Measurements from ENCODE around the gene PRX. TPM values are rescaled to one million over a fixed set of nuclear protein-coding genes. Genes with fewer than 3 reads are reported as not detected.
A peak's percentile ranks its signal among the peaks of the same experiment; 100 is the strongest.

PRX gene
- total and polyA plus RNA-seq, 2 experiments from 2014 or later = 4.2 TPM

DNA sequence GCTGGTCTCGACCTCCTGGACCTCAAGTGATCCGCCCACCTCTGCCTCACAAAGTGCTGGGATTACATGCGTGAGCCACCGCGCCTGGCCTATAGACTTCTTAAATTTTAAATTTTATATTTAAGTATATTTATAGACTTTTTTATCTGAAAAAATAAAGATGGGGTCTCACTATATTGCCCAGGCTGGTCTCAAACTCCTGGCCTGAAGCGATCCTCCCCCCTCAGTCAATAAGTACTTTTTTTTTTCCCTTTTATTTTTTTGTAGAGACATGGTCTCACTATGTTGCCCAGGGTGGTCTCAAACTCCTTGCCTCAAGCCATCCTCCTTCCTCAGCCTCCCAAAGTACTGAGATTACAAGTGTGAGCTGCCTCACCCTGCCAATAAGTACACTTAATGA lies 10.8 kb upstream of the PRX start (continued):
- no peak for TF ChIP-seq ZNF114 (CRISPR knock-in tag; IDR thresholded peaks at IDR 0.05)
- TF ChIP-seq JUNB (IDR thresholded peaks at IDR 0.05; ENCODE audit: unreplicated experiment) = no peak
- no peak for TF ChIP-seq ZNF331 (CRISPR knock-in tag; IDR thresholded peaks at IDR 0.05; ENCODE audit: low read depth)
- TF ChIP-seq POLR2AphosphoS5 (IDR thresholded peaks at IDR 0.05; ENCODE audit: low read depth) = no peak
- TF ChIP-seq CREB1 (CRISPR knock-in tag; IDR thresholded peaks at IDR 0.05; ENCODE audit: low read depth) = no peak
- TF ChIP-seq, protein P1, sequence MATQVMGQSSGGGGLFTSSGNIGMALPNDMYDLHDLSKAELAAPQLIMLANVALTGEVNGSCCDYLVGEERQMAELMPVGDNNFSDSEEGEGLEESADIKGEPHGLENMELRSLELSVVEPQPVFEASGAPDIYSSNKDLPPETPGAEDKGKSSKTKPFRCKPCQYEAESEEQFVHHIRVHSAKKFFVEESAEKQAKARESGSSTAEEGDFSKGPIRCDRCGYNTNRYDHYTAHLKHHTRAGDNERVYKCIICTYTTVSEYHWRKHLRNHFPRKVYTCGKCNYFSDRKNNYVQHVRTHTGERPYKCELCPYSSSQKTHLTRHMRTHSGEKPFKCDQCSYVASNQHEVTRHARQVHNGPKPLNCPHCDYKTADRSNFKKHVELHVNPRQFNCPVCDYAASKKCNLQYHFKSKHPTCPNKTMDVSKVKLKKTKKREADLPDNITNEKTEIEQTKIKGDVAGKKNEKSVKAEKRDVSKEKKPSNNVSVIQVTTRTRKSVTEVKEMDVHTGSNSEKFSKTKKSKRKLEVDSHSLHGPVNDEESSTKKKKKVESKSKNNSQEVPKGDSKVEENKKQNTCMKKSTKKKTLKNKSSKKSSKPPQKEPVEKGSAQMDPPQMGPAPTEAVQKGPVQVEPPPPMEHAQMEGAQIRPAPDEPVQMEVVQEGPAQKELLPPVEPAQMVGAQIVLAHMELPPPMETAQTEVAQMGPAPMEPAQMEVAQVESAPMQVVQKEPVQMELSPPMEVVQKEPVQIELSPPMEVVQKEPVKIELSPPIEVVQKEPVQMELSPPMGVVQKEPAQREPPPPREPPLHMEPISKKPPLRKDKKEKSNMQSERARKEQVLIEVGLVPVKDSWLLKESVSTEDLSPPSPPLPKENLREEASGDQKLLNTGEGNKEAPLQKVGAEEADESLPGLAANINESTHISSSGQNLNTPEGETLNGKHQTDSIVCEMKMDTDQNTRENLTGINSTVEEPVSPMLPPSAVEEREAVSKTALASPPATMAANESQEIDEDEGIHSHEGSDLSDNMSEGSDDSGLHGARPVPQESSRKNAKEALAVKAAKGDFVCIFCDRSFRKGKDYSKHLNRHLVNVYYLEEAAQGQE (IDR thresholded peaks at IDR 0.05; ENCODE audit: unreplicated experiment) = no peak
- no peak for TF ChIP-seq EZH2phosphoT487 (IDR thresholded peaks at IDR 0.05; ENCODE audit: unreplicated experiment)
- no peak for TF ChIP-seq EZH2 (IDR thresholded peaks at IDR 0.05; ENCODE audit: low read depth, unreplicated experiment)

DNA sequence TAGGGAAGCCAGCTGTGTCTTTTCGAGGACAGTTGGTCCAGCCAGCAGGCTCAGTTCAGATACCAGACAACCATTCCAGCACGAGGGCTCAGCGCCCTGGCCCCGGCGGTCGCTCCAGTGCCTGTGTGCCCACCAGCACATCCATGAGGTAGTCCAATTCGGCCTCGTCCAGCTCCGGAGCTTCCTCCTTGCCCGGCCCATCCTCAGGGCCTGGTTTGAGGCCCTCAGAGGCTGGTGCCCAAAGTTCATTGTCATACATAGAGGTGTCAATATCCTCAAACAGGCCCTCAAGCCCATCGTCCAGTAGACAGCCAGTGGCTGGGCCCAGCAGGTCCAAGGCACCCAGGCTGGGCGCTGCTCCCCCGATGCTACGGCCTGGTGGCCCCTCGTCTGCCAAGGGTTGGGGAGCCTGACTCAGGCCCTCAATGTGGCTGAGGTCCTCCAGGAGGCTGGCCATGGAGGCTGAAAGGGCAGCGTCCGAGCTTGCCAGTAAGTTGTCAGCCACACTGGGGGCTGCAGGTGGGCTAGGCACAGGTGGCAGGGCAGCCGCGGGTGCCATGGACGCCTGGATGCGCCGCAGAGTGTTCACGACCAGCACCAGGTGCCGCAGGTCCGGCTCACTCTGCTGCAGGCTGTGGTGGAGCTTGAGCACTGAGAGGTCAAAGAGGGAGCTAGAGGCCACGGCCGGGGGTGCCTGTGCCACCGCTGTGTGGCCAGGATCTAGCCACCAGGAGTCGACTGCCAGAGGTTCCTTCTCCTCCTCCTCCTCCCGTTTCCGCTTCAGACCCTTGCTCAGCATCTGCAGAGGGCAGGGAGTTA lies 9.8 kb upstream of the PRX start:
- H3K4me3 Mint-ChIP-seq = 0 out of 3 replicates have a peak overlapping the region, but pooled peaks have one; percentile 8
- TF ChIP-seq, protein P1 (IDR thresholded peaks at IDR 0.05; ENCODE audit: unreplicated experiment) = no peak
- TF ChIP-seq, protein P2, sequence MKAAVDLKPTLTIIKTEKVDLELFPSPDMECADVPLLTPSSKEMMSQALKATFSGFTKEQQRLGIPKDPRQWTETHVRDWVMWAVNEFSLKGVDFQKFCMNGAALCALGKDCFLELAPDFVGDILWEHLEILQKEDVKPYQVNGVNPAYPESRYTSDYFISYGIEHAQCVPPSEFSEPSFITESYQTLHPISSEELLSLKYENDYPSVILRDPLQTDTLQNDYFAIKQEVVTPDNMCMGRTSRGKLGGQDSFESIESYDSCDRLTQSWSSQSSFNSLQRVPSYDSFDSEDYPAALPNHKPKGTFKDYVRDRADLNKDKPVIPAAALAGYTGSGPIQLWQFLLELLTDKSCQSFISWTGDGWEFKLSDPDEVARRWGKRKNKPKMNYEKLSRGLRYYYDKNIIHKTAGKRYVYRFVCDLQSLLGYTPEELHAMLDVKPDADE (IDR thresholded peaks at IDR 0.05) = no peak

More for the DNA sequence above, 9.8 kb upstream of the PRX start:
- no peaks in the 10 kb centered on the region for H3K36me3 ChIP-seq (ENCODE audit: insufficient read depth)
- Mint-ChIP-seq H3K9me3 (peaks cover 3% of the 10 kb centered on the region; the same call in 1 of the 3 replicates), H3K27me3 (ENCODE audit: insufficient read depth, low read depth, poor library complexity) (peaks cover 11% of the 10 kb centered on the region), H3K36me3 (ENCODE audit: low read depth) (peaks cover 12% of the 10 kb centered on the region), H3K4me1 (peaks cover 15% of the 10 kb centered on the region), H3K27ac (no peak overlapping the region)
- no peak overlapping the region for H3K4me3 ChIP-seq
- no peak for ATAC-seq
- DNase-seq (ENCODE audit: low spot score) = no peak
- no peaks in the 10 kb centered on the region; the same call in none of the 2 replicates for H3K79me2 ChIP-seq (replicated peaks; ENCODE audit: insufficient read depth)
- no peak overlapping the region for H2AFZ ChIP-seq
- H3K4me1 ChIP-seq (ENCODE audit: insufficient read depth) = peaks cover 17% of the 10 kb centered on the region
- no peak overlapping the region for H3K27ac ChIP-seq (ENCODE audit: low read depth)
- H3K9me2 ChIP-seq (ENCODE audit: insufficient read depth) = no peaks in the 10 kb centered on the region
- no peak overlapping the region for H3K4me2 ChIP-seq
- H4K20me1 ChIP-seq (replicated peaks; ENCODE audit: insufficient read depth) = no peaks in the 10 kb centered on the region
- 0 out of 2 replicates have a peak, but pooled peaks cover 2% of the 10 kb centered on the region for H3F3A ChIP-seq (replicated peaks; ENCODE audit: low read depth)
- H3K27me3 ChIP-seq (ENCODE audit: insufficient read depth) = no peaks in the 10 kb centered on the region
